Left colon (tissue), 2 donors: Measurements from ENCODE around the gene LINS1. TPM values are rescaled to one million over a fixed set of nuclear protein-coding genes. Genes with fewer than 3 reads are reported as not detected.
"Not testable (repeated sequence)": the region's sequence is repeated elsewhere in the genome, so short reads cannot be mapped to it uniquely, and the experiment has no call there.

Experiments
- ATAC-seq: fragments of 200-7000 bp; cut with Tn5 transposase; one replicate; pipeline ENCODE4 v1.9.1; 2020; ENCODE audit warnings: mild to moderate bottlenecking, moderate library complexity
- DNase-seq, 2 donors: peaks; one replicate each; pipeline ENCODE4 v3.0.0-alpha.2; 2020
- intact Hi-C, 2 donors: fragments of 100-400 bp; cut with DNase I in 1 of 2; cut with micrococcal nuclease in 1 of 2; formaldehyde crosslinking; loops; one replicate each; pipeline versions ENCODE4 v1.11.2 to v1.14.0; 2022; cut with DNase I, micrococcal nuclease
- total RNA-seq, 2 donors: library from RNA; stranded (reverse); fragmentation: NEBNext Ultra II Directional; extraction: Animal tissue kit (Norgen Biotek cat#: 25700); gene quantifications; one replicate each; pipeline ENCODE4 v1.2.1, GENCODE V29; 2021
- donor health status: DM: no; HTN: no; CAD: no.
- donor health status: DM: yes; HTN: yes; CAD: no.

LINS1 gene
- total RNA-seq, 2 donors from 2014 or later: 20.0 to 22.7 TPM

GRCh38 chr15:100614336-100614735 is 12.4 kb upstream of the LINS1 start:
- ATAC-seq: peak; percentile 72

GRCh38 chr15:100613208-100613607 is 11.2 kb upstream of the LINS1 start:
- intact Hi-C loops: loop anchor here in 1 of 2 donors (10.0 kb wide), 1 partner anchor 642 kb away; the partner anchor contains the start of gene CHSY1
- DNase-seq (no peak), ATAC-seq (no peak)

More at GRCh38 chr15:100614336-100614735, 12.4 kb upstream of the LINS1 start:
- intact Hi-C loops: loop anchor here in 1 of 2 donors (10.0 kb wide), 1 partner anchor 640 kb away; the partner anchor contains the start of gene CHSY1
- peak in 1 of 2 donors; percentile 54 for DNase-seq

GRCh38 chr15:100612539-100612938 is 10.6 kb upstream of the LINS1 start:
- ATAC-seq (no peak), DNase-seq (no peak)
- intact Hi-C loops: loop anchor here in 1 of 2 donors (10.0 kb wide), 1 partner anchor 642 kb away; the partner anchor contains the start of gene CHSY1

- intact Hi-C loops: no loop called here
- DNase-seq (peak; percentile 31 to 46), ATAC-seq (peak; percentile 35)
These were observed 924 bp upstream of the LINS1 start for GRCh38 chr15:100602823-100603393.

- peak; percentile 16 for ATAC-seq
- intact Hi-C loops: no loop called here
- no peak for DNase-seq
These were observed 344 bp downstream of the LINS1 start for GRCh38 chr15:100601617-100602063.

- ATAC-seq (no peak), DNase-seq (peak in 1 of 2 donors; percentile 30)
- intact Hi-C loops: no loop called here
These were observed 821 bp downstream of the LINS1 start for GRCh38 chr15:100601163-100601562.

- intact Hi-C loops: no loop called here
- ATAC-seq: no peak
- no peak for DNase-seq
These were observed 3.3 kb downstream of the LINS1 start for GRCh38 chr15:100598655-100599054.

GRCh38 chr15:100597862-100598261 is 4.1 kb downstream of the LINS1 start:
- ATAC-seq (no peak), DNase-seq (no peak)
- intact Hi-C loops: no loop called here

- peak; percentile 19 for ATAC-seq
- peak in 1 of 2 donors; percentile 35 for DNase-seq
- intact Hi-C loops: no loop called here
These were observed 5.2 kb downstream of the LINS1 start for GRCh38 chr15:100596792-100597191.

- ATAC-seq (peak; percentile 14), DNase-seq (no peak)
- intact Hi-C loops: no loop called here
These were observed 6.0 kb downstream of the LINS1 start for GRCh38 chr15:100595964-100596363.

- intact Hi-C loops: no loop called here
- ATAC-seq: no peak
- no peak for DNase-seq
These were observed 8.6 kb downstream of the LINS1 start for GRCh38 chr15:100593431-100593830.

- intact Hi-C loops: no loop called here
- no peak for ATAC-seq
- DNase-seq: no peak
These were observed 9.1 kb downstream of the LINS1 start for GRCh38 chr15:100592898-100593297.

GRCh38 chr15:100591835-100592234 is 10.1 kb downstream of the LINS1 start:
- ATAC-seq: no peak
- no peak for DNase-seq
- intact Hi-C loops: no loop called here

- ATAC-seq, DNase-seq, intact Hi-C loops: not testable (repeated sequence)
These were observed 10.8 kb downstream of the LINS1 start for GRCh38 chr15:100591163-100591562.

- intact Hi-C loops: no loop called here
- DNase-seq: no peak
- ATAC-seq: no peak
These were observed 13.2 kb downstream of the LINS1 start for GRCh38 chr15:100588638-100589242.

- intact Hi-C loops: no loop called here
- ATAC-seq: no peak
- no peak for DNase-seq
These were observed 21.6 kb downstream of the LINS1 start for GRCh38 chr15:100580414-100580813.

GRCh38 chr15:100573526-100573925 is 28.5 kb downstream of the LINS1 start:
- ATAC-seq (no peak), DNase-seq (no peak)
- intact Hi-C loops: loop anchor here in 1 of 2 donors (5.0 kb wide), 1 partner anchor 226 kb away; no protein-coding TSS in a partner anchor

- intact Hi-C loops: loop anchor here in 1 of 2 donors (5.0 kb wide), 1 partner anchor 225 kb away; no protein-coding TSS in a partner anchor
- DNase-seq (no peak), ATAC-seq (no peak)
These were observed 29.5 kb downstream of the LINS1 start for GRCh38 chr15:100572362-100572983.

- intact Hi-C loops: loop anchor here in 1 of 2 donors (5.0 kb wide), 1 partner anchor 224 kb away; no protein-coding TSS in a partner anchor
- ATAC-seq (no peak), DNase-seq (no peak)
These were observed 30.3 kb downstream of the LINS1 start for GRCh38 chr15:100571592-100572167.
